Measurements from ENCODE around the gene AQP12A. TPM values are rescaled to one million over a fixed set of nuclear protein-coding genes. Genes with fewer than 3 reads are reported as not detected.

The AQP12A gene
- total RNA-seq, 1 donor from 2014 or later, result not detected

- TF ChIP-seq CTCF (IDR thresholded peaks at IDR 0.05; ENCODE audit: unreplicated experiment), result no peak
- no peaks in the 10 kb centered on the region for H3K9me3 Mint-ChIP-seq
- no peak for DNase-seq (ENCODE audit: low spot score in 2 of 2, unreplicated experiment in 2 of 2)
- no peaks in the 10 kb centered on the region for H3K36me3 Mint-ChIP-seq
- H3K4me1 Mint-ChIP-seq, result no peaks in the 10 kb centered on the region
- no peak overlapping the region for H3K27ac Mint-ChIP-seq
- no peak overlapping the region for H3K4me3 Mint-ChIP-seq
- no peaks in the 10 kb centered on the region for H3K27me3 Mint-ChIP-seq (ENCODE audit: low read depth)
These were observed 27.3 kb downstream of the AQP12A start for GRCh38 chr2:240718896-240719490.

GRCh38 chr2:240719676-240720545 is 28.2 kb downstream of the AQP12A start:
- Mint-ChIP-seq H3K4me3 (no peak overlapping the region), H3K27ac (no peak overlapping the region), H3K4me1 (no peaks in the 10 kb centered on the region), H3K27me3 (ENCODE audit: low read depth) (no peaks in the 10 kb centered on the region), H3K36me3 (no peaks in the 10 kb centered on the region), H3K9me3 (no peaks in the 10 kb centered on the region)
- TF ChIP-seq CTCF (IDR thresholded peaks at IDR 0.05; ENCODE audit: unreplicated experiment), result no peak
- DNase-seq (ENCODE audit: low spot score in 2 of 2, unreplicated experiment in 2 of 2), result no peak

GRCh38 chr2:240720686-240721595 is 29.3 kb downstream of the AQP12A start:
- Mint-ChIP-seq H3K4me1 (no peaks in the 10 kb centered on the region), H3K4me3 (no peak overlapping the region), H3K27me3 (ENCODE audit: low read depth) (no peaks in the 10 kb centered on the region), H3K27ac (no peak overlapping the region), H3K9me3 (no peaks in the 10 kb centered on the region), H3K36me3 (no peaks in the 10 kb centered on the region)
- no peak for TF ChIP-seq CTCF (IDR thresholded peaks at IDR 0.05; ENCODE audit: unreplicated experiment)
- DNase-seq (ENCODE audit: low spot score in 2 of 2, unreplicated experiment in 2 of 2), result no peak

- H3K27ac Mint-ChIP-seq, result no peak overlapping the region
These were observed 30.0 kb downstream of the AQP12A start for GRCh38 chr2:240721596-240722180.

More at GRCh38 chr2:240721596-240722180, 30.0 kb downstream of the AQP12A start:
- DNase-seq (ENCODE audit: low spot score in 2 of 2, unreplicated experiment in 2 of 2), result no peak
- no peak overlapping the region for H3K4me3 Mint-ChIP-seq
- H3K36me3 Mint-ChIP-seq, result peaks cover 2% of the 10 kb centered on the region
- H3K9me3 Mint-ChIP-seq, result no peaks in the 10 kb centered on the region
- no peaks in the 10 kb centered on the region for H3K27me3 Mint-ChIP-seq (ENCODE audit: low read depth)
- no peaks in the 10 kb centered on the region for H3K4me1 Mint-ChIP-seq
- no peak for TF ChIP-seq CTCF (IDR thresholded peaks at IDR 0.05; ENCODE audit: unreplicated experiment)

Measured in mesothelial cell of epicardium (in vitro differentiated cells).